Psoas muscle (tissue), 8 donors: ENCODE data around the gene ADRM1. TPM values are rescaled to one million over a fixed set of nuclear protein-coding genes. Genes with fewer than 3 reads are reported as not detected.

ENCODE experiments used
- ATAC-seq, 4 donors: fragments of 200-7000 bp; cut with Tn5 transposase; one replicate each; pipeline ENCODE4 v1.9.1; 2020; ENCODE audit warnings: moderate library complexity in 3 of 4, mild to moderate bottlenecking in 2 of 4
- DNase-seq, 2 donors: peaks; one replicate each; pipeline ENCODE4 v3.0.0-alpha.2; 2020
- H3K27ac ChIP-seq: fragments of 200-600 bp; one replicate; pipeline ENCODE4 v1.8.0; 2022
- H3K27me3 ChIP-seq, 3 donors: fragments of 200-600 bp in 1 of 3; one replicate each; pipeline versions ENCODE4 v1.6.1 to v1.8.0; 2013 to 2022; ENCODE audit warnings: low read length in 2 of 3, mild to moderate bottlenecking in 2 of 3, moderate library complexity in 1 of 3; ENCODE audit not compliant: insufficient read depth in 3 of 3
- H3K36me3 ChIP-seq, 2 donors: fragments of 200-600 bp in 1 of 2; one replicate each; pipeline versions ENCODE4 v1.6.1 to v1.8.0; 2013 to 2022; ENCODE audit warnings: low read depth in 1 of 2, mild to moderate bottlenecking in 1 of 2, moderate library complexity in 1 of 2; ENCODE audit not compliant: insufficient read depth in 1 of 2
- H3K4me1 ChIP-seq: fragments of 200-600 bp; one replicate; pipeline ENCODE4 v1.8.0; 2022
- H3K4me3 ChIP-seq: fragments of 200-600 bp; one replicate; pipeline ENCODE4 v1.8.0; 2022; ENCODE audit warnings: mild to moderate bottlenecking
- H3K9me3 ChIP-seq: fragments of 200-600 bp; one replicate; pipeline ENCODE4 v1.8.0; 2022
- WGBS, 3 donors: extraction: QIAGEN DNeasy Blood & Tissue Kit; methylation state at CpG; one replicate each; pipeline versions ENCODE4 v1.1.6 to v1.1.7; 2013; 5-methylcytosine and 5-hydroxymethylcytosine counted together
- intact Hi-C, 2 donors: fragments of 100-400 bp; cut with DNase I; formaldehyde crosslinking; loops; one replicate each; pipeline versions ENCODE4 v1.11.0 to v1.14.2; 2022
- polyA plus RNA-seq, 3 donors: library from polyadenylated mRNA; stranded (reverse); fragments of 200-250 nt; gene quantifications; one replicate each; pipeline ENCODE4 v1.2.3, GENCODE V29; 2013
- total RNA-seq, 4 donors: library from RNA; stranded (reverse); fragmentation: NEBNext Ultra II Directional in 2 of 4; extraction: Animal tissue kit (Norgen Biotek cat#: 25700) in 2 of 4; gene quantifications; one replicate each; pipeline versions ENCODE4 v1.2.1 to v1.2.4, GENCODE V29; 2021 to 2023
- TF ChIP-seq, protein P1 (sequence below): fragments of 200-600 bp; IDR thresholded peaks from one replicate; pipeline ENCODE4 v1.8.0; 2022; ENCODE audit warnings: antibody characterized with exemption
- donor health status: healthy with polysubstance abuse.
- donor health status: DM: no; HTN: no; CAD: no; lungs with moderate emphysema.
- donor health status: Bipolar disorder and iron deficiency.
- donor health status: healthy.
- donor health status: DM: yes; HTN: yes; CAD: no.
- donor health status: DM: no; HTN: no; CAD: no.
- donor health status: DM: no; HTN: no; CAD: no.
- donor health status: DM: yes; HTN: yes; CAD: no.

Gene ADRM1
- total and polyA plus RNA-seq, 7 donors: 142 to 603 (median 280) TPM

DNA sequence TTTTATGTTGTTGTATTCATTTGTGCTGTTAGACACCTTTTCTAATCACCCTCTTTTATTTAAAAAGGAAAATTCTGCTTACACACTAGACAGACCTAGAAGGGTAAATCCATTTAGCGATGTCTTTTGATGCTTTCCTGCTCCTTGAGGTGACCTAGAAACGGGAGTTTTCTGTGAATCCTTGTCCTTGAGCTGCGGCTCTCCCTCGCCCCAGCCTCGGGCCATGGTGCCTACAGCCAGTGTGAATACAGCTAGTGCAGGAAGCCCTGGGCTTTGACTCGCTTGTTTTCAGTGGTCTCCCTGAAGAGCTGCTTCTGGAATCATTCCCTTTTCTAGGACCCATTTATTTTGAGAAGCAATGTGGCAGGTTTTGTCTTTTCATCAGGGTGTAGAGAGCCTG, 17.6 kb upstream of the ADRM1 start:
- ATAC-seq (no peak), DNase-seq (no peak)
- H3K27me3 ChIP-seq: no peaks in the 10 kb centered on the region
- H3K9me3 ChIP-seq: no peaks in the 10 kb centered on the region
- H3K4me3 ChIP-seq: no peak overlapping the region
- TF ChIP-seq, protein P1, sequence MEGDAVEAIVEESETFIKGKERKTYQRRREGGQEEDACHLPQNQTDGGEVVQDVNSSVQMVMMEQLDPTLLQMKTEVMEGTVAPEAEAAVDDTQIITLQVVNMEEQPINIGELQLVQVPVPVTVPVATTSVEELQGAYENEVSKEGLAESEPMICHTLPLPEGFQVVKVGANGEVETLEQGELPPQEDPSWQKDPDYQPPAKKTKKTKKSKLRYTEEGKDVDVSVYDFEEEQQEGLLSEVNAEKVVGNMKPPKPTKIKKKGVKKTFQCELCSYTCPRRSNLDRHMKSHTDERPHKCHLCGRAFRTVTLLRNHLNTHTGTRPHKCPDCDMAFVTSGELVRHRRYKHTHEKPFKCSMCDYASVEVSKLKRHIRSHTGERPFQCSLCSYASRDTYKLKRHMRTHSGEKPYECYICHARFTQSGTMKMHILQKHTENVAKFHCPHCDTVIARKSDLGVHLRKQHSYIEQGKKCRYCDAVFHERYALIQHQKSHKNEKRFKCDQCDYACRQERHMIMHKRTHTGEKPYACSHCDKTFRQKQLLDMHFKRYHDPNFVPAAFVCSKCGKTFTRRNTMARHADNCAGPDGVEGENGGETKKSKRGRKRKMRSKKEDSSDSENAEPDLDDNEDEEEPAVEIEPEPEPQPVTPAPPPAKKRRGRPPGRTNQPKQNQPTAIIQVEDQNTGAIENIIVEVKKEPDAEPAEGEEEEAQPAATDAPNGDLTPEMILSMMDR: no peak
- 76 to 84% (median 80%) methylated on average over 6 of the region's 6 CpGs for WGBS, 3 donors
- intact Hi-C loops: no loop called here
- H3K27ac ChIP-seq: peak overlapping the region; percentile 42
- H3K36me3 ChIP-seq: peaks cover 5 to 95% of the 10 kb centered on the region in 2 donors
- peaks cover 17% of the 10 kb centered on the region for H3K4me1 ChIP-seq

DNA sequence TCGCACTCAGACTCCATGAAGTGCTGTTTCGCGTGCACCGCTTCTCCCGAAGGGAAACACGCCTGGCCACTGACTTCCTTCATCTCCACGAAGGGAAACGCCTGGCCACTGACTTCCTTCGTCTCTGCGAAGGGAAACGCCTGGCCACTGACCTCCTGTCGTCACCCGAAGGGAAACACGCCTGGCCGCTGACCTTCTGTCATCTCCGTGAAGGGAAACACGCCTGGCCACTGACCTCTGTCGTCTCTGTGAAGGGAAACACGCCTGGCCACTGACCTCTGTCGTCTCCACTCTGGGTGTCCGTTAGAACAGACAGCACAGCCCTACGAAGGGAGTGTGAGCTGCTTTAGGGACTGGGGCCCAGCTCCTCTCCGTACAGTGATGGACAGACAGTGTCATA, 17.1 kb upstream of the ADRM1 start:
- intact Hi-C loops: no loop called here
- 63 to 74% (median 69%) methylated on average over 23 of the region's 23 CpGs for WGBS, 3 donors
- Histone ChIP-seq H3K9me3 (no peaks in the 10 kb centered on the region), H3K4me3 (no peak overlapping the region), H3K27me3 (no peaks in the 10 kb centered on the region), H3K4me1 (peaks cover 17% of the 10 kb centered on the region), H3K27ac (peak overlapping the region; percentile 42), H3K36me3 (peaks cover 5 to 95% of the 10 kb centered on the region in 2 donors)
- no peak for ATAC-seq
- no peak for DNase-seq
- TF ChIP-seq, protein P1: no peak

DNA sequence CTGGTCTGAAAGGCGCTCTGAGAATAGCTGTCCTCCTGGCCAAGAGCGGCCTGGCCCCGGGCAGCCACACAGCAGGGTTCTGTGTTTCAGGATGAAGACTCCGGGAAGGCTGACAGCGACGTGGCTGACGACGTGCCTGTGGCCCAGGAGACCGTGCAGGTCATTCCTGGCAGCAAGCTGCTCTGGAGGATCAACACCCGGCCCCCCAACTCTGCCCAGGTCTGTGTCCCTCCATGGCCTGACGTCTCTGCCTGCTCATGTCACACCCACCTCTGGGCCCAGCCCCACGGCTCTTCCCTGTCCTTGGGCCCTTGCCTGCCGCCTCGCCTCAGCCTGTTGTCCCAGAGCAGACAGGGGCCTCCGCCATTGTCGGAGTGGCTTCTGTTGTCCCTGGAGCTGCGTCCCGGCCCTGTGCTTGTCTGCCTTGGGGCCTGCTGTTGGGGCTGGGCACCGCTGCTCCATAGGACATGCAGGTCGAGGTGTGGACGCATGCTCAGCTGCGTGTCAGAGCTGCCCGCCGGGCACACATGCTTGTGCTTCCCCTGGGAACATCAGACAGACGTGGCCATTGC, 16.2 kb upstream of the ADRM1 start:
- Histone ChIP-seq H3K27ac (peak overlapping the region; percentile 38), H3K27me3 (no peaks in the 10 kb centered on the region), H3K36me3 (peaks cover 5 to 95% of the 10 kb centered on the region in 2 donors), H3K9me3 (no peaks in the 10 kb centered on the region), H3K4me3 (no peak overlapping the region), H3K4me1 (peaks cover 17% of the 10 kb centered on the region)
- 75 to 83% (median 82%) methylated on average over 25 of the region's 25 CpGs for WGBS, 3 donors
- intact Hi-C loops: no loop called here
- TF ChIP-seq, protein P1: no peak
- ATAC-seq: peak in 2 of 4 donors; percentile 16 to 38
- DNase-seq: no peak

DNA sequence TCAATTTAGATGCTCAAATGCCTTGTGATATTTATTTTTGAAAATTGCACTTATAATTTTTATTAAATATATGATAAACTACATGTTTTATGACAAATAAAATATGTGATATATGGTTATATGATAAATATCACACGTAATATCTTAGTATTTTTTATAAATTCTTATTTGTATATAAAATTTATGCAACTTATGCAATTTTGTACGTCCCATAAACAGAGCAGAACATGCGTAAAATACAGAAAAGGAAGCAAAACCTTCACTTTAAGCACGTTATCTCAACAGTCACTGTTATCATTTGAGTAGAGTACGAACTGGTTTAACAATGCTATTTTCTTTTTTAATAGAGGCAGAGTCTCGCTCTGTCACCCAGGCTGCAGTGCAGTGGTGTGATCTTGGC, 15.7 kb upstream of the ADRM1 start:
- DNase-seq: no peak
- Histone ChIP-seq H3K9me3 (no peaks in the 10 kb centered on the region), H3K4me1 (peaks cover 17% of the 10 kb centered on the region), H3K27me3 (no peaks in the 10 kb centered on the region), H3K4me3 (no peak overlapping the region), H3K36me3 (peaks cover 4 to 95% of the 10 kb centered on the region in 2 donors), H3K27ac (no peak overlapping the region)
- TF ChIP-seq, protein P1: no peak
- intact Hi-C loops: no loop called here
- 87 to 94% (median 89%) methylated on average over 6 of the region's 6 CpGs for WGBS, 3 donors
- ATAC-seq: no peak
